H9 (cell line): ENCODE data around the gene MAPK6. TPM values are rescaled to one million over a fixed set of nuclear protein-coding genes. Genes with fewer than 3 reads are reported as not detected.
A peak's percentile ranks its signal among the peaks of the same experiment; 100 is the strongest.

Source experiments
- DNase-seq: peaks from one replicate; pipeline ENCODE4 v3.0.0-alpha.2; 2017
- H2AFZ ChIP-seq: one replicate; pipeline ENCODE4 v1.6.1; 2013; ENCODE audit warnings: mild to moderate bottlenecking, low read length, control low read depth, moderate library complexity
- H2AK5ac ChIP-seq: 2 replicates; pipeline ENCODE4 v1.6.1; 2013; ENCODE audit warnings: low read length, control low read depth, mixed read lengths; ENCODE audit not compliant: insufficient read length
- H2BK120ac ChIP-seq: one replicate; pipeline ENCODE4 v1.6.1; 2013; ENCODE audit warnings: low read depth, mild to moderate bottlenecking, low read length, control low read depth, inconsistent platforms; ENCODE audit not compliant: poor library complexity, severe bottlenecking
- H2BK12ac ChIP-seq: 2 replicates; pipeline ENCODE4 v1.6.1; 2013; ENCODE audit warnings: low read length, control low read depth, mixed read lengths, low read depth; ENCODE audit not compliant: insufficient read length
- H2BK15ac ChIP-seq: 2 replicates; pipeline ENCODE4 v1.6.1; 2013; ENCODE audit warnings: low read depth, low read length, control low read depth
- H2BK20ac ChIP-seq: one replicate; pipeline ENCODE4 v1.6.1; 2013; ENCODE audit warnings: low read depth, mild to moderate bottlenecking, low read length, control low read depth, inconsistent platforms; ENCODE audit not compliant: poor library complexity, severe bottlenecking
- H2BK5ac ChIP-seq: 2 replicates; pipeline ENCODE4 v1.6.1; 2013; ENCODE audit warnings: low read length, control low read depth, mixed read lengths; ENCODE audit not compliant: insufficient read length
- H3K14ac ChIP-seq: 2 replicates; pipeline ENCODE4 v1.6.1; 2013; ENCODE audit warnings: low read length, control low read depth; ENCODE audit not compliant: insufficient read depth
- H3K18ac ChIP-seq: 2 replicates; pipeline ENCODE4 v1.6.1; 2013; ENCODE audit warnings: low read depth, mild to moderate bottlenecking, mixed read lengths, low read length, control low read depth; ENCODE audit not compliant: insufficient read length
- H3K23ac ChIP-seq: 2 replicates; pipeline ENCODE4 v1.6.1; 2013; ENCODE audit warnings: low read length, control low read depth, mixed read lengths, low read depth; ENCODE audit not compliant: insufficient read length
- H3K23me2 ChIP-seq: 2 replicates; pipeline ENCODE4 v1.6.1; 2013; ENCODE audit warnings: low read depth, mild to moderate bottlenecking, mixed read lengths, low read length, control low read depth; ENCODE audit not compliant: insufficient read length, poor library complexity, severe bottlenecking
- H3K27ac ChIP-seq: 2 replicates; pipeline ENCODE4 v1.5.1; 2013; ENCODE audit warnings: low read length, control low read depth, mixed read lengths, low read depth; ENCODE audit not compliant: insufficient read length
- H3K27me3 ChIP-seq: 2 replicates; pipeline ENCODE4 v1.6.1; 2013; ENCODE audit warnings: low read length, control low read depth, inconsistent platforms; ENCODE audit not compliant: insufficient read depth
- H3K4ac ChIP-seq: 2 replicates; pipeline ENCODE4 v1.6.1; 2013; ENCODE audit warnings: low read depth, mild to moderate bottlenecking, control low read depth, inconsistent platforms, low read length, moderate library complexity
- H3K4me1 ChIP-seq: 2 replicates; pipeline ENCODE4 v1.6.1; 2013; ENCODE audit warnings: low read length, control low read depth, inconsistent platforms; ENCODE audit not compliant: insufficient read depth
- H3K4me2 ChIP-seq: 2 replicates; pipeline ENCODE4 v1.6.1; 2013; ENCODE audit warnings: low read length, control low read depth, mixed read lengths; ENCODE audit not compliant: insufficient read length, insufficient read depth
- H3K56ac ChIP-seq: 2 replicates; pipeline ENCODE4 v1.6.1; 2013; ENCODE audit warnings: low read depth, mild to moderate bottlenecking, mixed read lengths, low read length, control low read depth; ENCODE audit not compliant: insufficient read length
- H3K79me1 ChIP-seq: 2 replicates; pipeline ENCODE4 v1.6.1; 2013; ENCODE audit warnings: low read depth, mild to moderate bottlenecking, moderate library complexity, low read length, control low read depth, inconsistent platforms; ENCODE audit not compliant: insufficient read depth, poor library complexity, severe bottlenecking
- H3K79me2 ChIP-seq: 2 replicates; pipeline ENCODE4 v1.6.1; 2013; ENCODE audit warnings: low read length, control low read depth, inconsistent platforms; ENCODE audit not compliant: insufficient read depth
- H3K9ac ChIP-seq: 2 replicates; pipeline ENCODE4 v1.6.1; 2013; ENCODE audit warnings: low read length, control low read depth, mixed read lengths; ENCODE audit not compliant: insufficient read length; ENCODE audit errors: extremely low read depth
- H3K9me3 ChIP-seq: one replicate; pipeline ENCODE4 v1.6.1; 2013; ENCODE audit warnings: low read depth, low read length, inconsistent platforms; ENCODE audit not compliant: control insufficient read depth
- H3T11ph ChIP-seq: one replicate; pipeline ENCODE4 v1.6.1; 2013; ENCODE audit warnings: mild to moderate bottlenecking, low read length, control low read depth, inconsistent platforms
- H4K20me1 ChIP-seq: one replicate; pipeline ENCODE4 v1.6.1; 2013; ENCODE audit not compliant: control insufficient read depth, insufficient read length, insufficient read depth
- H4K5ac ChIP-seq: 2 replicates; pipeline ENCODE4 v1.6.1; 2013; ENCODE audit warnings: low read depth, mild to moderate bottlenecking, mixed read lengths, low read length, control low read depth; ENCODE audit not compliant: insufficient read length
- H4K8ac ChIP-seq: replicated peaks from 2 replicates; pipeline ENCODE4 v1.6.1; 2013; ENCODE audit warnings: low read length, control low read depth, mixed read lengths, low read depth; ENCODE audit not compliant: insufficient read length
- H4K91ac ChIP-seq: 2 replicates; pipeline ENCODE4 v1.6.1; 2013; ENCODE audit warnings: low read depth, mild to moderate bottlenecking, moderate library complexity, mixed read lengths, low read length, control low read depth; ENCODE audit not compliant: insufficient read length
- H3K27ac Mint-ChIP-seq, 3 experiments: 2 replicates in 2 of 3; 3 replicates in 1 of 3; pipeline ENCODE4 v1.8.0; 2020 to 2021; ENCODE audit warnings: mixed read lengths in 3 of 3, mild to moderate bottlenecking in 1 of 3, moderate library complexity in 1 of 3
- H3K27me3 Mint-ChIP-seq: 2 replicates; pipeline ENCODE4 v1.8.0; 2021; ENCODE audit warnings: low read depth, mild to moderate bottlenecking, moderate library complexity, mixed read lengths
- H3K36me3 Mint-ChIP-seq, 3 experiments: 2 replicates in 2 of 3; 3 replicates in 1 of 3; pipeline ENCODE4 v1.8.0; 2020 to 2021; ENCODE audit warnings: low read depth in 3 of 3, mixed read lengths in 3 of 3; ENCODE audit not compliant: insufficient read depth in 1 of 3
- H3K4me1 Mint-ChIP-seq, 2 experiments: 2 replicates each; pipeline ENCODE4 v1.8.0; 2020; ENCODE audit warnings: mixed read lengths in 2 of 2
- H3K4me3 Mint-ChIP-seq, 2 experiments: 2 replicates in 1 of 2; 3 replicates in 1 of 2; pipeline ENCODE4 v1.8.0; 2020 to 2021; ENCODE audit warnings: mild to moderate bottlenecking in 2 of 2, mixed read lengths in 2 of 2, moderate library complexity in 1 of 2
- H3K9me3 Mint-ChIP-seq, 2 experiments: 2 replicates in 1 of 2; 3 replicates in 1 of 2; pipeline ENCODE4 v1.8.0; 2020; ENCODE audit warnings: mild to moderate bottlenecking in 2 of 2, mixed read lengths in 2 of 2, moderate library complexity in 1 of 2
- CTCF ChIP-seq: fragments of 200-600 bp; sonication (generic); conservative IDR thresholded peaks from 3 replicates; pipeline ENCODE4 v1.8.0; 2021; ENCODE audit warnings: antibody characterized with exemption, mild to moderate bottlenecking
- WGBS: extraction: QIAGEN DNeasy Blood & Tissue Kit; methylation state at CpG from one replicate; pipeline ENCODE4 v1.1.7; 2013; ENCODE audit warnings: missing lambda C conversion rate, low lambda C conversion rate, mixed read lengths; ENCODE audit not compliant: insufficient read length; ENCODE audit errors: extremely low coverage; 5-methylcytosine and 5-hydroxymethylcytosine counted together
- total RNA-seq: library from RNA; stranded (reverse); gene quantifications from 2 replicates; pipeline ENCODE4 v1.2.1, GENCODE V29; 2021

Gene MAPK6
- total RNA-seq, 1 experiment from 2014 or later, result 88.6 TPM

GRCh38 chr15:52039925-52040781 is 21.1 kb downstream of the MAPK6 start:
- Histone ChIP-seq H3K14ac (no peak overlapping the region), H3K56ac (no peak overlapping the region), H4K20me1 (no peaks in the 10 kb centered on the region), H2BK120ac (no peak overlapping the region), H2AFZ (no peak overlapping the region), H3K4ac (no peak overlapping the region), H3K9me3 (no peaks in the 10 kb centered on the region), H3K4me2 (no peak overlapping the region), H4K8ac (no peak overlapping the region), H2BK20ac (no peak overlapping the region), H3K23me2 (no peaks in the 10 kb centered on the region), H3K79me2 (peaks cover 38% of the 10 kb centered on the region; the same call in 1 of the 2 replicates), H3K79me1 (peaks cover 5% of the 10 kb centered on the region), H4K91ac (no peak overlapping the region), H3K27me3 (no peaks in the 10 kb centered on the region), H3K23ac (no peak overlapping the region), H4K5ac (no peak overlapping the region), H3K27ac (no peak overlapping the region), H2AK5ac (no peak overlapping the region), H3T11ph (no peak overlapping the region), H3K18ac (no peak overlapping the region), H2BK12ac (no peak overlapping the region), H3K9ac (no peak overlapping the region), H2BK15ac (no peak overlapping the region), H3K4me1 (peaks cover 5% of the 10 kb centered on the region; the same call in 1 of the 2 replicates), H2BK5ac (no peak overlapping the region)
- no peak overlapping the region for H3K4me3 Mint-ChIP-seq
- peaks cover 46 to 59% of the 10 kb centered on the region in 2 experiments for H3K4me1 Mint-ChIP-seq
- no peak for TF ChIP-seq CTCF
- no peaks in the 10 kb centered on the region for H3K9me3 Mint-ChIP-seq
- H3K36me3 Mint-ChIP-seq, result no peaks in the 10 kb centered on the region
- no peak for DNase-seq
- no peaks in the 10 kb centered on the region for H3K27me3 Mint-ChIP-seq
- no CpG with 5 or more reads among the region's 3 CpGs for WGBS
- peak overlapping the region; percentile 16 to 76 (median 56) for H3K27ac Mint-ChIP-seq
